ENCODE measurements around the gene ABLIM1.

ABLIM1 gene

DNA sequence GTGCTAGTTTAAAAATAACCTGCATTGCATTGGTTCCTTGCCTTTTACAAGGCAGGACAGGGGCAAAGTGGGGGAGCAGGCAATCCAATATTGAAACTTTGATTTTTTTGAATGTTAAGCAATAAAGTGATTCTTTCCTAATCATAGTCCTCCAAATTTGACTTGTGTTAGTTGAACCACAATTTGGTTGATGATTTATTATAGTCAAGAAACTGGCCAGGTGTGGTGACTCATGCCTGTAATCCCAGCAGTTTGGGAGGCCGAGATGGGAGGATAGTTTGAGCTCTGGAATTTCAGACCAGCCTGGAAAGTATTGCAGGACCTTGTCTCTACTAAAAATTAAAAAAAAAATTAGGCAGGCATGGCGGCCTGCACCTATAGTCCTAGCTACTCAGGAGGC, 27.9 kb upstream of the ABLIM1 start:
- Histone ChIP-seq H3K27me3 (ENCODE audit: control insufficient read depth in 1 of 2, insufficient read depth in 1 of 2, low read length in 2 of 2) (no peaks in the 10 kb centered on the region), H3K9me3 (ENCODE audit: control insufficient read depth, low read length) (no peaks in the 10 kb centered on the region), H2AFZ (ENCODE audit: low read depth, low read length) (no peak overlapping the region), H2AK5ac (ENCODE audit: low read length, severe bottlenecking) (no peak overlapping the region), H3K14ac (ENCODE audit: low read length in 2 of 2) (no peak overlapping the region), H3K23ac (ENCODE audit: low read length in 2 of 2) (no peak overlapping the region), H3K4ac (ENCODE audit: low read depth in 1 of 2, low read length in 2 of 2) (no peak overlapping the region), H2BK120ac (ENCODE audit: low read depth, low read length) (no peak overlapping the region), H4K91ac (ENCODE audit: low read length) (no peak overlapping the region), H3K4me2 (ENCODE audit: low read length, poor library complexity, severe bottlenecking) (no peak overlapping the region), H3K4me1 (ENCODE audit: control insufficient read depth, insufficient read depth, low read depth, low read length) (peaks cover 14% of the 10 kb centered on the region), H2BK15ac (ENCODE audit: low read depth, poor library complexity, severe bottlenecking) (no peak overlapping the region), H4K8ac (ENCODE audit: low read length) (no peak overlapping the region), H3K79me1 (replicated peaks; ENCODE audit: low read length, poor library complexity, severe bottlenecking) (peaks cover 5% of the 10 kb centered on the region), H3K9ac (ENCODE audit: low read length) (no peak overlapping the region), H3K18ac (ENCODE audit: low read depth in 1 of 2, low read length in 2 of 2) (no peak overlapping the region), H3K4me3 (ENCODE audit: insufficient read depth in 1 of 2, low read depth in 1 of 2, low read length in 2 of 2) (no peak overlapping the region), H3K36me3 (ENCODE audit: control insufficient read depth in 1 of 2, insufficient read depth in 2 of 2, low read depth in 1 of 2, low read length in 2 of 2) (no peaks in the 10 kb centered on the region), H3K27ac (ENCODE audit: low read length, poor library complexity, severe bottlenecking) (no peak overlapping the region), H2BK5ac (ENCODE audit: low read depth, low read length, poor library complexity, severe bottlenecking) (no peak overlapping the region), H2BK12ac (ENCODE audit: low read length in 2 of 2) (no peak overlapping the region)
- 87% methylated on average over 2 of the region's 2 CpGs for WGBS
- DNase-seq, result no peak

DNA sequence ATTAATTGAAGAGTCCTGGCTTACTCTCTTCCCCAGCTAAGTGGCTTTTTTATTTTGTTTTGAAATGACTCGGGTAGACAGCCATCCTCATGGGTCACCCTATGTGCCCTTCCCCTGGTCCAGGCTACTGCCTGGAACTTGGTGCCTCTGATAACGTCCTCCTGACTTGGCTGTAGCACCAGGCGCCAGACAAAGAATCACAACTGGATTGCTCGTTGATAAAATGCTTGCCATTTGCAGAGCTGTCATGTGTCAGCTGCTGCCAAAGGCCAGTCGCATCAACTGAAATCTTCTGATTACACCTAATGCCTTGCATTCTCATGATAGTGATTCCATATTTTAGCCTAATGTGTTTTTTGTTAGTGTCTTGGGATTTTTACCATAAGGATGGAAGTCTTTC, 27.4 kb upstream of the ABLIM1 start:
- Histone ChIP-seq H3K9ac (ENCODE audit: low read length) (peak overlapping the region; percentile 77), H2BK15ac (ENCODE audit: low read depth, poor library complexity, severe bottlenecking) (no peak overlapping the region), H2AK5ac (ENCODE audit: low read length, severe bottlenecking) (no peak overlapping the region), H3K4me2 (ENCODE audit: low read length, poor library complexity, severe bottlenecking) (no peak overlapping the region), H3K4me3 (ENCODE audit: insufficient read depth in 1 of 2, low read depth in 1 of 2, low read length in 2 of 2) (peak overlapping the region in 1 of 2 experiments; percentile 60), H3K9me3 (ENCODE audit: control insufficient read depth, low read length) (no peaks in the 10 kb centered on the region), H3K18ac (ENCODE audit: low read depth in 1 of 2, low read length in 2 of 2) (peak overlapping the region; percentile 15 to 74), H2BK120ac (ENCODE audit: low read depth, low read length) (no peak overlapping the region), H3K4me1 (ENCODE audit: control insufficient read depth, insufficient read depth, low read depth, low read length) (peaks cover 14% of the 10 kb centered on the region), H3K4ac (ENCODE audit: low read depth in 1 of 2, low read length in 2 of 2) (no peak overlapping the region), H3K36me3 (ENCODE audit: control insufficient read depth in 1 of 2, insufficient read depth in 2 of 2, low read depth in 1 of 2, low read length in 2 of 2) (no peaks in the 10 kb centered on the region), H3K27me3 (ENCODE audit: control insufficient read depth in 1 of 2, insufficient read depth in 1 of 2, low read length in 2 of 2) (no peaks in the 10 kb centered on the region), H3K14ac (ENCODE audit: low read length in 2 of 2) (no peak overlapping the region), H3K79me1 (replicated peaks; ENCODE audit: low read length, poor library complexity, severe bottlenecking) (peaks cover 7% of the 10 kb centered on the region), H2BK5ac (ENCODE audit: low read depth, low read length, poor library complexity, severe bottlenecking) (no peak overlapping the region), H3K23ac (ENCODE audit: low read length in 2 of 2) (no peak overlapping the region), H2AFZ (ENCODE audit: low read depth, low read length) (no peak overlapping the region), H4K91ac (ENCODE audit: low read length) (no peak overlapping the region), H3K27ac (ENCODE audit: low read length, poor library complexity, severe bottlenecking) (peak overlapping the region; percentile 74), H4K8ac (ENCODE audit: low read length) (peak overlapping the region; percentile 49), H2BK12ac (ENCODE audit: low read length in 2 of 2) (peak overlapping the region in 1 of 2 experiments; percentile 65)
- 61% methylated on average over 4 of the region's 5 CpGs for WGBS
- DNase-seq, result peak; percentile 15

GRCh38 chr10:114684822-114685209, 26.7 kb upstream of the ABLIM1 start:
- Histone ChIP-seq H3K14ac (ENCODE audit: low read length in 2 of 2) (no peak overlapping the region), H4K91ac (ENCODE audit: low read length) (no peak overlapping the region), H3K4me2 (ENCODE audit: low read length, poor library complexity, severe bottlenecking) (no peak overlapping the region), H3K79me1 (replicated peaks; ENCODE audit: low read length, poor library complexity, severe bottlenecking) (peaks cover 5% of the 10 kb centered on the region), H3K27ac (ENCODE audit: low read length, poor library complexity, severe bottlenecking) (peak overlapping the region; percentile 74), H3K27me3 (ENCODE audit: control insufficient read depth in 1 of 2, insufficient read depth in 1 of 2, low read length in 2 of 2) (no peaks in the 10 kb centered on the region), H3K18ac (ENCODE audit: low read depth in 1 of 2, low read length in 2 of 2) (no peak overlapping the region), H2BK12ac (ENCODE audit: low read length in 2 of 2) (no peak overlapping the region), H2BK5ac (ENCODE audit: low read depth, low read length, poor library complexity, severe bottlenecking) (no peak overlapping the region), H2BK120ac (ENCODE audit: low read depth, low read length) (no peak overlapping the region), H3K36me3 (ENCODE audit: control insufficient read depth in 1 of 2, insufficient read depth in 2 of 2, low read depth in 1 of 2, low read length in 2 of 2) (no peaks in the 10 kb centered on the region), H2AK5ac (ENCODE audit: low read length, severe bottlenecking) (no peak overlapping the region), H2AFZ (ENCODE audit: low read depth, low read length) (no peak overlapping the region), H3K4me3 (ENCODE audit: insufficient read depth in 1 of 2, low read depth in 1 of 2, low read length in 2 of 2) (peak overlapping the region in 1 of 2 experiments; percentile 60), H4K8ac (ENCODE audit: low read length) (no peak overlapping the region), H3K4me1 (ENCODE audit: control insufficient read depth, insufficient read depth, low read depth, low read length) (peaks cover 14% of the 10 kb centered on the region), H3K9ac (ENCODE audit: low read length) (peak overlapping the region; percentile 77), H3K23ac (ENCODE audit: low read length in 2 of 2) (no peak overlapping the region), H3K9me3 (ENCODE audit: control insufficient read depth, low read length) (no peaks in the 10 kb centered on the region), H3K4ac (ENCODE audit: low read depth in 1 of 2, low read length in 2 of 2) (no peak overlapping the region), H2BK15ac (ENCODE audit: low read depth, poor library complexity, severe bottlenecking) (no peak overlapping the region)
- DNase-seq, result peak; percentile 82
- WGBS, result 22% methylated on average over 3 of the region's 5 CpGs

DNA sequence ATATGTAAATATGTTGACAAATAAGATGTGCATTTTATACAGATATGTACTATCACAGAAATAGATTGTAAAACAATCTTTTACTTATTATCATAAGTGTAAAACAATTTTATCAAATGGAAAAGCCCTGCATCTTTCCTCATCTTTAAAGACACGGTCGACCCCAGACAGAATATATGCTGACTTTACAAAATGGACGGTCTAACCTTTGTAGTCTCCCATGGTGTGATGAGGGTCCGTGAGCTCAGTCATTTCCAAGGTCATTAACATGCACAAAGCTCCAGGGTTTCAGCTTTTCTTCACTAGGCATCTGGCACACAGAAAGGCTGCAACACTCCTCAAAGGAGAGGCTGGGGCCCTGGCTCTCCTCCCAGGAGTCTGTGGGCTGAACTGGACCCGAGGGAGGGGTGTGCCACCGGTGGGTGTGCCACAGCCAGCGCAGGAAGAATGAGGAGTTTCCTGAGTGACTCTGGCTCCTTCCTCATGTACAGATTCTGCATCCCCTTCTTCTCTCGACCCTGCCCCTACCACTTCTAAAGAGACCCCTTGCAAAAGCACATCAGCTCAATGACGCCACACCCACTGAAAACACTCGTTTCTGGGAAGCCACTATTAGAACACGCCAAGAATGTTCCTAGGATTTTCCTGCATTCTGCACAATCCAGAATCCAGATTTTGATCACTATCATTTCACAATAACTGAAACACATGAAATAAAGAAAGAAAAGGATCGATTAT, 26.2 kb upstream of the ABLIM1 start:
- Histone ChIP-seq H3K4me3 (ENCODE audit: insufficient read depth in 1 of 2, low read depth in 1 of 2, low read length in 2 of 2) (peak overlapping the region in 1 of 2 experiments; percentile 60), H3K79me1 (replicated peaks; ENCODE audit: low read length, poor library complexity, severe bottlenecking) (peaks cover 5% of the 10 kb centered on the region), H3K36me3 (ENCODE audit: control insufficient read depth in 1 of 2, insufficient read depth in 2 of 2, low read depth in 1 of 2, low read length in 2 of 2) (no peaks in the 10 kb centered on the region), H3K4me2 (ENCODE audit: low read length, poor library complexity, severe bottlenecking) (peak overlapping the region; percentile 13), H2BK120ac (ENCODE audit: low read depth, low read length) (no peak overlapping the region), H3K4ac (ENCODE audit: low read depth in 1 of 2, low read length in 2 of 2) (no peak overlapping the region), H3K18ac (ENCODE audit: low read depth in 1 of 2, low read length in 2 of 2) (no peak overlapping the region), H3K27me3 (ENCODE audit: control insufficient read depth in 1 of 2, insufficient read depth in 1 of 2, low read length in 2 of 2) (no peaks in the 10 kb centered on the region), H2BK5ac (ENCODE audit: low read depth, low read length, poor library complexity, severe bottlenecking) (peak overlapping the region; percentile 39), H4K91ac (ENCODE audit: low read length) (peak overlapping the region; percentile 23), H3K9me3 (ENCODE audit: control insufficient read depth, low read length) (no peaks in the 10 kb centered on the region), H3K27ac (ENCODE audit: low read length, poor library complexity, severe bottlenecking) (peak overlapping the region; percentile 74), H3K4me1 (ENCODE audit: control insufficient read depth, insufficient read depth, low read depth, low read length) (peaks cover 14% of the 10 kb centered on the region), H4K8ac (ENCODE audit: low read length) (peak overlapping the region; percentile 84), H2BK12ac (ENCODE audit: low read length in 2 of 2) (peak overlapping the region in 1 of 2 experiments; percentile 33), H3K9ac (ENCODE audit: low read length) (peak overlapping the region; percentile 77), H2AFZ (ENCODE audit: low read depth, low read length) (no peak overlapping the region), H2BK15ac (ENCODE audit: low read depth, poor library complexity, severe bottlenecking) (no peak overlapping the region), H3K23ac (ENCODE audit: low read length in 2 of 2) (no peak overlapping the region), H2AK5ac (ENCODE audit: low read length, severe bottlenecking) (no peak overlapping the region), H3K14ac (ENCODE audit: low read length in 2 of 2) (no peak overlapping the region)
- WGBS, result 78% methylated on average over 11 of the region's 12 CpGs
- DNase-seq, result peak; percentile 32

Data from mesenchymal stem cell (in vitro differentiated cells and primary cell).